Transverse colon (tissue), 4 donors: Measurements from ENCODE around the gene HSPA12A.

Source experiments
- CTCF ChIP-seq, 5 experiments: fragments of 200-600 bp in 3 of 5; fragments of 450-650 bp in 2 of 5; sonication (generic) in 3 of 5; IDR thresholded peaks; 1 replicate in 2 of 5; 2 replicates in 3 of 5; pipeline ENCODE4 v1.5.1; 2016 to 2017; ENCODE audit warnings: antibody characterized with exemption in 5 of 5, inconsistent platforms in 3 of 5, mild to moderate bottlenecking in 2 of 5, moderate library complexity in 1 of 5
- EP300 ChIP-seq: sonication (generic); formaldehyde crosslinking; IDR thresholded peaks from one replicate; pipeline ENCODE4 v1.6.1; 2017; ENCODE audit warnings: antibody characterized with exemption, low read depth
- POLR2A ChIP-seq: fragments of 450-650 bp; IDR thresholded peaks from one replicate; pipeline ENCODE4 v1.6.1; 2016; ENCODE audit warnings: antibody characterized with exemption, mild to moderate bottlenecking, moderate library complexity
- POLR2AphosphoS5 ChIP-seq, 3 donors: sonication (generic); formaldehyde crosslinking; IDR thresholded peaks; one replicate each; pipeline ENCODE4 v1.6.1; 2016; ENCODE audit warnings: antibody characterized with exemption in 3 of 3

GRCh38 chr10:116744163-116744753 lies 1.9 kb upstream of the HSPA12A start:
- TF ChIP-seq POLR2AphosphoS5 (IDR thresholded peaks at IDR 0.05) (no peak), CTCF (IDR thresholded peaks at IDR 0.05) (no peak), EP300 (no peak), POLR2A (no peak)
